Keratinocyte (primary cell): ENCODE measurements around the gene SNAI3. TPM values are rescaled to one million over a fixed set of nuclear protein-coding genes. Genes with fewer than 3 reads are reported as not detected.
"Not testable (repeated sequence)": the region's sequence is repeated elsewhere in the genome, so short reads cannot be mapped to it uniquely, and the experiment has no call there.

ENCODE experiments used
- DNase-seq: peaks from one replicate; pipeline ENCODE4 v3.0.0-alpha.2; 2011; ENCODE audit warnings: low read depth, missing footprints, low spot score
- FAIRE-seq: peaks from 2 replicates; lab custom pipeline; 2011; peaks lifted over from hg19 to GRCh38; lab: Jason Lieb, UNC
- H2AFZ ChIP-seq: 2 replicates; pipeline ENCODE4 v1.6.0; 2012; ENCODE audit warnings: low read length, control low read depth, inconsistent platforms; ENCODE audit not compliant: control insufficient read depth
- H3K27ac ChIP-seq: 2 replicates; pipeline ENCODE4 v1.5.1; 2011; ENCODE audit warnings: low read length; ENCODE audit not compliant: control insufficient read depth, insufficient read depth
- H3K27me3 ChIP-seq: 3 replicates; pipeline ENCODE4 v1.6.0; 2011; ENCODE audit warnings: low read length; ENCODE audit not compliant: control insufficient read depth, insufficient read depth; ENCODE audit errors: extremely low read depth
- H3K36me3 ChIP-seq, 2 experiments: 2 replicates in 1 of 2; 3 replicates in 1 of 2; pipeline ENCODE4 v1.5.1; 2011; ENCODE audit warnings: low read length in 2 of 2, mild to moderate bottlenecking in 1 of 2; ENCODE audit not compliant: control insufficient read depth in 2 of 2, insufficient read depth in 2 of 2; ENCODE audit errors: extremely low read depth in 1 of 2
- H3K4me1 ChIP-seq: 3 replicates; pipeline ENCODE4 v1.5.1; 2011; ENCODE audit warnings: low read length; ENCODE audit not compliant: control insufficient read depth, insufficient read depth; ENCODE audit errors: extremely low read depth
- H3K4me2 ChIP-seq: 3 replicates; pipeline ENCODE4 v1.6.0; 2011; ENCODE audit warnings: low read depth, low read length; ENCODE audit not compliant: control insufficient read depth, insufficient read depth; ENCODE audit errors: extremely low read depth
- H3K4me3 ChIP-seq, 3 experiments: fragments of 200-600 bp in 1 of 3; sonication (generic) in 1 of 3; 2 replicates in 2 of 3; 3 replicates in 1 of 3; pipeline ENCODE4 v1.5.1; 2011 to 2016; ENCODE audit warnings: low read length in 3 of 3, mild to moderate bottlenecking in 3 of 3, control low read depth in 2 of 3, inconsistent platforms in 1 of 3, low read depth in 1 of 3, mixed read lengths in 1 of 3, mixed run types in 1 of 3, moderate library complexity in 1 of 3; ENCODE audit not compliant: control insufficient read depth in 2 of 3, insufficient read depth in 2 of 3; ENCODE audit errors: extremely low read depth in 1 of 3
- H3K79me2 ChIP-seq: 2 replicates; pipeline ENCODE4 v1.6.0; 2012; ENCODE audit warnings: low read length; ENCODE audit not compliant: control insufficient read depth, insufficient read depth
- H3K9ac ChIP-seq: 3 replicates; pipeline ENCODE4 v1.6.0; 2011; ENCODE audit warnings: low read length; ENCODE audit not compliant: control insufficient read depth, insufficient read depth; ENCODE audit errors: extremely low read depth
- H3K9me1 ChIP-seq: 3 replicates; pipeline ENCODE4 v1.6.0; 2011; ENCODE audit warnings: low read length; ENCODE audit not compliant: control insufficient read depth, insufficient read depth; ENCODE audit errors: extremely low read depth
- H3K9me3 ChIP-seq: 2 replicates; pipeline ENCODE4 v1.5.1; 2012; ENCODE audit warnings: low read depth, low read length; ENCODE audit not compliant: control insufficient read depth
- H4K20me1 ChIP-seq: 3 replicates; pipeline ENCODE4 v1.6.0; 2011; ENCODE audit warnings: low read length; ENCODE audit not compliant: control insufficient read depth, insufficient read depth; ENCODE audit errors: extremely low read depth
- CTCF ChIP-seq, 3 experiments: IDR thresholded peaks in 1 of 3; conservative IDR thresholded peaks in 1 of 3; optimal IDR thresholded peaks in 1 of 3; 2 replicates in 2 of 3; 3 replicates in 1 of 3; pipeline versions ENCODE3 to v1.5.1; 2011; ENCODE audit warnings: low read length in 3 of 3, mild to moderate bottlenecking in 3 of 3, moderate library complexity in 2 of 3, control low read depth in 1 of 3, inconsistent platforms in 1 of 3; ENCODE audit not compliant: insufficient read depth in 2 of 3; ENCODE audit errors: extremely low read depth in 1 of 3
- EZH2 ChIP-seq: IDR thresholded peaks from one replicate; pipeline ENCODE4 v1.6.1; 2012; ENCODE audit warnings: inconsistent platforms, mild to moderate bottlenecking, low read length, moderate library complexity
- dilution Hi-C: fragments of 300-500 bp; cut with MboI; formaldehyde crosslinking; loops from one replicate; pipeline ENCODE4 v1.7.0; 2020; ENCODE audit warnings: low sequenced_read_pairs; ENCODE audit not compliant: extremely low pct_ligation_motif_present
- polyA plus RNA-seq, 5 experiments: library from polyadenylated mRNA; depleted of rRNA in 3 of 5; stranded (reverse) in 3 of 5; stranded (forward) in 1 of 5; unstranded in 1 of 5; fragments of >200 nt; gene quantifications; 1 replicate in 1 of 5; 2 replicates in 3 of 5; 3 replicates in 1 of 5; pipeline versions ENCODE4 v1.2.1 to v1.2.3, GENCODE V29; 2011 to 2012; ENCODE audit warnings: missing spikeins in 2 of 5, low read depth in 1 of 5, low replicate concordance in 1 of 5

The SNAI3 gene
- polyA plus RNA-seq, 1 donor (not counting 4 experiments of a cell fraction or from before 2014, with no cell fraction given) = not detected

DNA sequence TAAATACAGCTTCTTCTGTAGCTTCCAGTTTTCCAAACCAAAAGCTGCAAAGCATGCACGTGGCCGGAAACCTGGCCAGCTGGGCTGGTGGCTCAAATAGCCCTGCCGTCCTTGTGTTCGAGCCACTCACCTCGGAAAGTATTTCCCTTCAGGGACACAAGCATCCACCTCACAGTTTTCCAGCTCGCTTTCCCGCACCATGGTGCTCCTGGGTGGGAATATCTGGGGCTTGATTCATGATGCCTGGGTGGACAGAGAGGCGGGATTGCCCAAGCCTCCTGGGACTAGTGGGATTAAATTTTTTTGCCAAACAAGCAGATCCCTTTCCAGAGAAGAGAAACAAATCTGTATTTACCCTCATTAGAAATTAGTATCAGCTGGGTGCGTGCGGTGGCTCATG, 16.3 kb downstream of the SNAI3 start:
- no peak for DNase-seq

DNA sequence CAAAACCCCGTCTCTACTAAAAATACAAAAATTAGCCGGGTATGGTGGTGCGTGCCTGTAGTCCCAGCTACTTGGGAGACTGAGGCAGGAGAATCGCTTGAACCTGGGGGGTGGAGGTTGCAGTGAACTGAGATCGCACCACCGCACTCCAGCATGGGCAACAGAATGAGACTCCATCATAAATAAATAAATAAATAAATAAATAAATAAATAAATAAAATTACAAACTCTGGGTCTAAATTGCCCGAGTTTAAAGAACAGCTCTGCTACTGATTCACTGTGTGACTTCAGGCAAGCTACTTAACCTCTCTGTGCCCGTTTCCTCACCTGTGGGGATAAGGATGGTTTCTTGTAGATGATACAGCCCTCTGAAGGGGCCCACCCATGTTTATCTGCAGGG, 16.8 kb downstream of the SNAI3 start:
- not testable (repeated sequence) for DNase-seq, H3K36me3 ChIP-seq, H3K27me3 ChIP-seq, FAIRE-seq, H3K4me1 ChIP-seq, H3K4me3 ChIP-seq, H3K9me1 ChIP-seq, H4K20me1 ChIP-seq, H3K9ac ChIP-seq, H3K4me2 ChIP-seq, H2AFZ ChIP-seq, H3K9me3 ChIP-seq, H3K79me2 ChIP-seq, H3K27ac ChIP-seq
- dilution Hi-C loops = loop anchor here (25.0 kb wide), 1 partner anchor 93 kb away; no protein-coding TSS in a partner anchor

More for the DNA sequence above, 16.3 kb downstream of the SNAI3 start:
- Histone ChIP-seq H3K36me3 (peaks cover 0 to 9% of the 10 kb centered on the region in 2 experiments), H3K9me3 (no peaks in the 10 kb centered on the region), H4K20me1 (no peaks in the 10 kb centered on the region), H3K4me2 (no peak overlapping the region), H3K79me2 (no peaks in the 10 kb centered on the region), H3K27me3 (no peaks in the 10 kb centered on the region), H3K4me1 (peaks cover 4% of the 10 kb centered on the region), H3K9me1 (no peaks in the 10 kb centered on the region), H3K4me3 (no peak overlapping the region), H2AFZ (no peak overlapping the region), H3K27ac (no peak overlapping the region), H3K9ac (no peak overlapping the region)
- TF ChIP-seq EZH2 (no peak), CTCF (optimal IDR thresholded peaks at IDR 0.05 in 1 of 3, IDR thresholded peaks at IDR 0.05 in 1 of 3, conservative IDR thresholded peaks at IDR 0.05 in 1 of 3; ENCODE audit: extremely low read depth in 1 of 3, insufficient read depth in 2 of 3, low read length in 3 of 3) (no peak)
- dilution Hi-C loops = loop anchor here (25.0 kb wide), 1 partner anchor 92 kb away; no protein-coding TSS in a partner anchor
- FAIRE-seq = no peak

- no peak for TF ChIP-seq CTCF (optimal IDR thresholded peaks at IDR 0.05 in 1 of 3, IDR thresholded peaks at IDR 0.05 in 1 of 3, conservative IDR thresholded peaks at IDR 0.05 in 1 of 3; ENCODE audit: extremely low read depth in 1 of 3, insufficient read depth in 2 of 3, low read length in 3 of 3)
- dilution Hi-C loops = loop anchor here (25.0 kb wide), 1 partner anchor 95 kb away; no protein-coding TSS in a partner anchor
Observed at GRCh38 chr16:88667461-88667860, 18.8 kb downstream of the SNAI3 start.

More at GRCh38 chr16:88667461-88667860, 18.8 kb downstream of the SNAI3 start:
- no peaks in the 10 kb centered on the region for H3K27me3 ChIP-seq
- no peak overlapping the region for H3K4me3 ChIP-seq
- peaks cover 0 to 4% of the 10 kb centered on the region in 2 experiments for H3K36me3 ChIP-seq
- no peak overlapping the region for H2AFZ ChIP-seq
- DNase-seq (no peak), FAIRE-seq (no peak)
- peaks cover 11% of the 10 kb centered on the region for H3K4me1 ChIP-seq
- no peaks in the 10 kb centered on the region for H3K9me1 ChIP-seq
- H3K9me3 ChIP-seq = no peaks in the 10 kb centered on the region
- no peak overlapping the region for H3K9ac ChIP-seq
- H3K4me2 ChIP-seq = no peak overlapping the region
- no peaks in the 10 kb centered on the region for H4K20me1 ChIP-seq
- H3K79me2 ChIP-seq = peaks cover 14% of the 10 kb centered on the region
- H3K27ac ChIP-seq = no peak overlapping the region
